HG03469 (cell line): ENCODE data around the gene NET1.
"Not testable (repeated sequence)": the region's sequence is repeated elsewhere in the genome, so short reads cannot be mapped to it uniquely, and the experiment has no call there.

Source experiments
- ATAC-seq: cut with Tn5 transposase; IDR thresholded peaks from one replicate; pipeline ENCODE4 v1.9.1; 2021; ENCODE audit warnings: mild to moderate bottlenecking, moderate library complexity, moderate number of reproducible peaks; ENCODE audit not compliant: unreplicated experiment

The NET1 gene

GRCh38 chr10:5396556-5397300, 15.6 kb upstream of the NET1 start:
- ATAC-seq = no peak

DNA sequence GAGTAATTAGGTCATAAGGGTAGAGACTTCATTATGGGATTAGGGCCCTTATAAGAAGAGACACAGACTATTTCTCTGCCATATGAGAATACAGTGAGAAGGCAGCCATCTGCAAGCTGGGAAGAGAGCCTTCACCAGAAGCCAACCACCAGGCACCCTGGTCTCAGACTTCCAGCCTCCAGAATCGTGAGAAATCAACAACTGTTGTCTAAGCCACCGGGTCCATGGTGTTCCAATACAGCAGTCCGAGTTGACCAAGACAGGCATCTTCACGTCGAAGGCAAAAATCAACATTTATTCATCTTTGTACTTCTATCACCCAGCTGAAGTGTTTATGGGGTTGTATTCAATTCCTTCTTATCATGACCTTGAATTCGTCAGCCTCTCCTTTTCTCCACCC, 13.0 kb upstream of the NET1 start:
- ATAC-seq = no peak

- no peak for ATAC-seq
These were observed 11.7 kb upstream of the NET1 start for GRCh38 chr10:5400468-5401240.

GRCh38 chr10:5402798-5403197, 9.6 kb upstream of the NET1 start:
- ATAC-seq = no peak

DNA sequence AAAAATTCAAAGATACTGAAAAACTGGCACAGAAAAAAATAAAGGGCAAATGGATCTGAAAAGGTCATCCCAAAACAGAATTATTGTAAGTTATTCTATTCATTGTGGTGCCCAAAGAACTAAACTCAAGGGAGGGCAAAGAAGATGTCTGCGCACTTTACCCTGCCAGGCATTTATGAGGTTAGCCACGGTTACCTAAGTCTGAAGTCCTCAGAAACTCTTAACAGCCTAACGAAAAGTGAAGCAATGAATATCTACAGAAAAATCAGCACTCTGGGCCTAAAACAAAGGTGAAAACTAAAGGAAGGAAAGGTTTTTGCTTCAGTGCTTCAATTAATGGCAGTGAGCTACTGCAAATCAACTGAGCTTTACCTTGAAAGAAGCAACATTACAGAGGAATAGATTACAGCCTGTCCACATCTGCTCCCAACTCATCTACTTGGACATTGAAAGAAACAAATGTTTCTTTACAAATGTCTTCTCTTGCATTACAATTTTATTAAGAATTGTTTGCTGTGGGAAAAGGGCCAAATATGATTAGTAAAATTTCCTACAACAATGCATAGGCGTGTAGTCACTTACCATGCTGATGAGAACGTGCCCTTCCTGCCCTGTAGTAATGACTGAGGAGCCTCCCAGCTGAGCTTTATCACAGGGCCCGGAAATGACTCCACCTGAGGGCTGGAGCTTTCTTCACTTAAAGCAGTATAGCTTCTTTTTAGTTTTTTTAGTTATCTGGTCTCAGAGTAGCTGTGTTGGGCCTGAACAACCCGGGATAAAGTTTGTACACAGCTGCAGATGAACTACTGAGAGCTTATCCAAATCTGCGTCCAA, 7.9 kb upstream of the NET1 start, which contains the start of gene TUBAL3:
TSS of gene TUBAL3 (minus strand) at position 621 of the 834 bp plus-strand sequence. CDS start at position 585, 36 bp downstream.
- ATAC-seq = no peak

- no peak for ATAC-seq
These were observed 5.4 kb upstream of the NET1 start for GRCh38 chr10:5406918-5407317.

- ATAC-seq = not testable (repeated sequence)
These were observed 1.6 kb upstream of the NET1 start for GRCh38 chr10:5410787-5411186.

DNA sequence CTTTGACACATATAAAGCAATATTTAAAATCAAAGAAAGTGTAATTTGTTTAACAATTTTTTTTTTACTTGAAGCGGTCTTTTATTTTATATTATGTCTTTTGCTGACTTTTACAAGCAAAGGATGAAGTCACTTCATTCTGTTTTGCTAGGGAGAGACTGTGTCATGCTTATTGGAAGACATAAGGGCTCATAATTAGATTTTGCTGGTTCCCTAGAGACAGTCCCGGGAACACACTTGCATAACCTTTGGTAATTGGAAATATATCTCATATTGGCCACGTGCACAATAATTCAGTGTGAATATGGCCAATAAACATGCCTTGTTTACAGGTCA, 448 bp upstream of the NET1 start:
- ATAC-seq = no peak

GRCh38 chr10:5413012-5413938, 918 bp downstream of the NET1 start:
- no peak for ATAC-seq

GRCh38 chr10:5416981-5417380, 4.6 kb downstream of the NET1 start:
- ATAC-seq = no peak

- no peak for ATAC-seq
These were observed 6.2 kb downstream of the NET1 start for GRCh38 chr10:5418584-5418983.

DNA sequence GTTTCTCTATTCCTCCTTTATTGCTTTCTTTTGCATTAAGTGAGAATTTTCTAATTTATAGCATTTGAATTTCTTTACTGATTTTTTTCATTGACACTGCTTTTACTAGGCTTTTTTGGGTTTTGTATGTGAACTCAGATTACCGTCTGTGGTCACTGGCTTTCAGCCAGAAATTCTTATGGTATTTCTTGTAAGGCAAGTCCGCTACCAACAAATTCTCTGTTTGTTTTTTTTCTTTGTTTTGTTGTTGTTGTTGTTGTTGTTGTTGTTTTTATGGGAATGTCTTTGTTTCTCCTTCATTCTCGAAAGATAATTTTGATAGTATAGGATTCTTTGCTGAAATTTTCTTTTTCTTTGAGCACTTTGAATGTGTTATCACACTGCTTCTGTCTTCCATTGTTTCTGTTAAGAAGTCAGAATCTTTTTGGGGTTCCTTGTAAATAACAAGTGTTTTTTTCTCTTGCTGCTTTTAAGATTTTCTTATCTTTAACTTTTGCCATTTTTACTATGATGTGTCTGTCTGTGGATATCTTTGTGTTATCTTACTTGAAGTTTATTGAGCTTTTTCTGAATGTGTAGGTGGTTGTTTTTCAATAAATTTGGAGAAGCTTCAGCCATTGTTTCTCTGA, 7.2 kb downstream of the NET1 start:
- no peak for ATAC-seq

DNA sequence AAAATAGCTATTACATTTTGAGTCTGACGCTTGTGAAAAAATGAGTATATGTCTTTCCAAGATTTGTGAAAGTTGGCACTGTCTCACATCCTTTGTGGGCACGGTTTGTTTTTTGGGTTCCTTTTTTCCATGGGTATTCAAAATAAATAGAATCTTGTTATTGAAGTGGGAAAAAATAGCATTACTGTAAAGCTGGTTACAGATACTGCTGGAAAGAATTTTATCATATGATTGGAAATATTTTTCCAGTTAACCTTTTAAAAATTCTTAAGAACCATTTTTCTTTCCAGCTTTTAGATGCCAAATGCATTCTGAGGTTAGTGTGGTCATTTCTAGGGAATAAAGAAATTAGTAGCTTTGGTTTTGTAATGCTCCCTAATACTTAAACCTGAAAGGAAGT, 11.4 kb downstream of the NET1 start:
- ATAC-seq = no peak

DNA sequence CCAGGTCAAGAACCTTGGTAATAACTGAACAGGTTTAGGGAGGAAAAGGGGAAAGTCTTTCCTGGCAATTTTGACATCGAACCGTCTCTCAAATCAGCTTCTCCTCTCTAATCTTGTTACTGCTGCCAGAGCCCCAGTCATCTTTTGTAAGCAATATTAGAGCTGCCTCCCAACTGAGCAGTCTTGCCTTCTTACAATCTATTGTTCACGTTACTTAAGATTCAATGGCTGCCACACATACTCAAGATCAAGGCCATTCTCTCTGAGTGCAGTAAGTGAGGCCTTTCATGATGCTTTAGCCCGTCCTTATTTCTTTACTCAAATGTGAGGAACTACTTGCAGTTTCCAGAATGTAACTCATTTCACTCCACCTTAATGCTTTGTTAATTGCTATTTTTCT, 12.4 kb downstream of the NET1 start:
- ATAC-seq = no peak

GRCh38 chr10:5428133-5428532, 15.8 kb downstream of the NET1 start:
- ATAC-seq = no peak

DNA sequence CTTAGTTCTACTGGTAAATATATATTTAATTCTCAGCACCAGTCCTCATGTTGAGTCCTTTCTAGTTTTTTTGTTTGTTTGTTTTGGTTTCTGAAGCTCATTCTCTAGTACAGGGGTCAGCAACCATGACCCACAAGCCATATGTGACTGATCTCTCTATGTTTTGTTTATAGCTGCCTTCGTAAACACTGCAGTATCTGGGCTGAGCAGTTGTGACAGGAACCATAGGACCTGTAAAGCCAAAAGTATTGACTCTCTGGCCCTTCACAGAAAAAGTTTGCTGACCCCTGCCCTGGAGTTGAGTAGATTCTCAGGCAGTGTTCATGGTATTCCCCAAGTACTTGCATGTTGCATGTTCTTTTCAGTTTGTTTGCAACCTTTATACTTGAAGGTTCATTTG, 20.8 kb downstream of the NET1 start:
- ATAC-seq = no peak

DNA sequence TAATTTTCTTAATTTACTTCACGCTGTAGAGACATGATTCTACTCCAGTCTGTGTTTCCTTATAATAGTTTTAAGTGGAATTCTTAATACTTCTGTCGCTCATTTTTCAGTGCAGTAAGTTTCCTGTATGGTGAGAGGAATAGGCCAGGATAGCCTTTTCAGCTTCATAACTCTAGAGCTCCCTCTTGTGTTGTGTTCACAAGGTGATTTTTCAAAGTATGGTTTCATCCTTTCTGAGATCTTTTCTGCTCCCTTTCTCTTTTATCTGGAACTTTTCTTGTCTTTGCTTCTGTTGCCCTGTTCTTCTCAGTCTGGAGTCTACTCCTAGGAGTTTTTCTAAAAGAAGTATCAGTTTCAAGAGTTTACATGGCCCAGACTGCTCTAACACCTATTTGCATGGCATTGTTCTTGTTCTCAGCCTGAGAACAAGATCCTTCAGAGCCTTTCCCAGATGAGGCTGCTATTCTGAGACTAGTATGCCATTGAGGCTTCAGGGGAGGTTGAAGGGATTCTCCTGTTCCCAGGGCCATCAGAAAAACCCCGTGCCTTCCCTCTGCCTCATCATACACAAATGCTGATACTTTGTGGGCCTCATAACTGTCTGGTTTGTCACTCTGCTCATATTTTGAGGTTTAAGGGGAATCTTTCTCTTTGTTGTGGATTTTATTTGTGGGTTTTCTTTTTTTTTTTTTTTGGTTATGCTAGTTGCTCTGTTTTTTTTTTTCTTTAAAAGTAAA, 21.8 kb downstream of the NET1 start:
- ATAC-seq = no peak

DNA sequence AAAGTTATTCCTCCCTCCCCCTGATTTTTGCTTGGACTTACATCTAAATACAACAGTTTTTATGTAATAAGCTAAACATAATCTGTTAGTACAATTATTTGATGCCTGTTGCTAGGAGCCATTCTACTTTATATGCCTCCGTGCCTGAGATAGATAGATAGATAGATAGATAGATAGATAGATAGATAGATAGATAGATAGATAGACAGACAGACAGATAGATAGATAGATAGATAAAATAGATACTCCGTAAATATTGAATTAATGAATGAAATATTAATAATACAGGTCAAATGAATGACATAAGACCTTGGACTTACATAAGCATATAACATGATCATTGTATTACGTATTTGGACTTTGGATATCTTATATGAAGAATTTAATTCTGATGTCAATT, 23.0 kb downstream of the NET1 start:
- no peak for ATAC-seq

DNA sequence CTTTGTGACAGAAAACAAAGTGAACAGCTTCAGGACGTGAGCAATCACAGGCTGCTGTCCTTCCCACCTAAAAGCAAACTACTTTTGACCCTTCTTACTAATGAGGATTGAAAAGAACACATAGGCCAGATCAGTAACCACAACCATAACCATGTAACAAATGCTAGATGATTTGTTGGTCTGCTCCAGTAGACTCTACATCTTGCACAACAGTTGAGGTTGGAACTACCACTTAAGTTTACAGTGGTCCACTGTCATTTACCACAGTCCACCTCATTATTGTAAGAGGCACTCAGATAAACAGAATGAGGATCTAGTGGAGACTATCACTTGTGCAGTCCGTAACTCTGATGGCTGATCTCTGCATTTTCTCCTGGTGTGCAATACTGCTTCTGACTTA, 27.8 kb downstream of the NET1 start:
- no peak for ATAC-seq
